HEK293 (cell line): Measurements from ENCODE around the gene CD200.

Source experiments
- CTCF ChIA-PET: fragments of 350-600 bp; formaldehyde crosslinking; extraction: SDS; loops from one replicate; lab custom pipeline; 2021; ENCODE audit warnings: antibody characterized with exemption; lab: Yijun Ruan, JAX
- POLR2A ChIA-PET: fragments of 300-600 bp; formaldehyde crosslinking; extraction: SDS; loops from one replicate; lab custom pipeline; 2020; ENCODE audit warnings: antibody characterized with exemption, inconsistent platforms; lab: Yijun Ruan, JAX
- H3K27ac ChIP-seq: fragments of 200-500 bp; sonication (Bioruptor generic); 2 replicates; pipeline ENCODE4 v1.5.1; 2014; ENCODE audit warnings: low read depth, low read length, control low read depth, inconsistent platforms; ENCODE audit errors: extremely low read depth
- H3K36me3 ChIP-seq, 2 experiments: fragments of 200-500 bp in 1 of 2; sonication (Bioruptor generic) in 1 of 2; 1 replicate in 1 of 2; 2 replicates in 1 of 2; pipeline ENCODE4 v1.5.1; 2014 to 2017; ENCODE audit warnings: inconsistent platforms in 2 of 2, low read length in 2 of 2; ENCODE audit not compliant: control insufficient read depth in 2 of 2, insufficient read depth in 1 of 2
- H3K4me1 ChIP-seq: fragments of 200-500 bp; sonication (Bioruptor generic); 2 replicates; pipeline ENCODE4 v1.5.1; 2014; ENCODE audit warnings: mild to moderate bottlenecking, low read length, inconsistent platforms; ENCODE audit not compliant: control insufficient read depth, insufficient read depth
- H3K4me3 ChIP-seq: 2 replicates; pipeline ENCODE4 v1.5.1; 2011; ENCODE audit warnings: low read depth, mild to moderate bottlenecking, control low read depth, low read length, moderate library complexity
- H3K9me3 ChIP-seq: fragments of 200-500 bp; sonication (Bioruptor generic); 2 replicates; pipeline ENCODE4 v1.5.1; 2014; ENCODE audit warnings: low read depth, low read length, inconsistent platforms; ENCODE audit not compliant: control insufficient read depth, insufficient read depth
- HOXC10 ChIP-seq: sonication (generic); formaldehyde crosslinking; IDR thresholded peaks from 2 replicates; pipeline ENCODE4 v1.8.1; 2023; ENCODE audit warnings: mild to moderate bottlenecking, missing genetic modification reagents
- KLF1 ChIP-seq: fragments of 450-650 bp; formaldehyde crosslinking; IDR thresholded peaks from 2 replicates; pipeline ENCODE4 v1.5.1; 2016; ENCODE audit warnings: missing biosample characterization, missing genetic modification characterization
- KLF17 ChIP-seq: fragments of 450-650 bp; formaldehyde crosslinking; IDR thresholded peaks from 2 replicates; pipeline ENCODE4 v1.5.1; 2016; ENCODE audit warnings: missing biosample characterization, missing genetic modification characterization
- MZF1 ChIP-seq: fragments of 450-650 bp; formaldehyde crosslinking; IDR thresholded peaks from 2 replicates; pipeline ENCODE4 v1.5.1; 2017; ENCODE audit warnings: missing biosample characterization, missing genetic modification characterization, borderline replicate concordance
- PRDM1 ChIP-seq: fragments of 450-650 bp; formaldehyde crosslinking; IDR thresholded peaks from 2 replicates; pipeline ENCODE4; 2016; ENCODE audit warnings: missing biosample characterization, missing genetic modification characterization
- RBAK ChIP-seq: fragments of 450-650 bp; formaldehyde crosslinking; IDR thresholded peaks from 2 replicates; pipeline ENCODE4 v1.5.1; 2016; ENCODE audit warnings: missing biosample characterization, missing genetic modification characterization
- REPIN1 ChIP-seq: fragments of 450-650 bp; formaldehyde crosslinking; IDR thresholded peaks from 2 replicates; pipeline ENCODE4 v1.5.1; 2017; ENCODE audit warnings: missing biosample characterization, missing genetic modification characterization, low read depth
- TRIM28 ChIP-seq: IDR thresholded peaks from 2 replicates; pipeline ENCODE4 v1.6.1; 2011; ENCODE audit warnings: low read length, control low read depth, borderline replicate concordance
- ZBTB1 ChIP-seq: fragments of 450-650 bp; formaldehyde crosslinking; IDR thresholded peaks from 2 replicates; pipeline ENCODE4 v1.5.1; 2016; ENCODE audit warnings: missing biosample characterization, missing genetic modification characterization
- ZNF10 ChIP-seq: fragments of 450-650 bp; formaldehyde crosslinking; IDR thresholded peaks from 2 replicates; pipeline ENCODE4 v1.5.1; 2017; ENCODE audit warnings: missing biosample characterization, missing genetic modification characterization
- ZNF114 ChIP-seq: fragments of 450-650 bp; formaldehyde crosslinking; IDR thresholded peaks from 2 replicates; pipeline ENCODE4 v1.5.0; 2017; ENCODE audit warnings: missing biosample characterization, missing genetic modification characterization
- ZNF132 ChIP-seq: fragments of 450-650 bp; formaldehyde crosslinking; IDR thresholded peaks from 2 replicates; pipeline ENCODE4 v1.5.1; 2017; ENCODE audit warnings: missing biosample characterization, missing genetic modification characterization, borderline replicate concordance
- ZNF157 ChIP-seq: fragments of 450-650 bp; formaldehyde crosslinking; IDR thresholded peaks from 2 replicates; pipeline ENCODE4 v1.5.1; 2016; ENCODE audit warnings: missing biosample characterization, missing genetic modification characterization
- ZNF18 ChIP-seq: fragments of 450-650 bp; formaldehyde crosslinking; IDR thresholded peaks from 2 replicates; pipeline ENCODE4 v1.5.1; 2016; ENCODE audit warnings: missing biosample characterization, missing genetic modification characterization
- ZNF274 ChIP-seq, 2 experiments: fragments of 200-500 bp in 1 of 2; fragments of 450-650 bp in 1 of 2; sonication (Bioruptor generic) in 1 of 2; formaldehyde crosslinking in 1 of 2; IDR thresholded peaks; 2 replicates each; pipeline versions ENCODE4 v1.5.1 to v1.6.1; 2014 to 2016; ENCODE audit warnings: borderline replicate concordance in 1 of 2, inconsistent platforms in 1 of 2, low read length in 1 of 2, missing biosample characterization in 1 of 2, missing genetic modification characterization in 1 of 2
- ZNF391 ChIP-seq: fragments of 450-650 bp; formaldehyde crosslinking; IDR thresholded peaks from 2 replicates; pipeline ENCODE4 v1.5.1; 2016; ENCODE audit warnings: low read depth, missing biosample characterization, missing genetic modification characterization, borderline replicate concordance
- ZNF394 ChIP-seq: fragments of 450-650 bp; formaldehyde crosslinking; IDR thresholded peaks from 2 replicates; pipeline ENCODE4 v1.5.1; 2016; ENCODE audit warnings: missing biosample characterization, missing genetic modification characterization, mild to moderate bottlenecking, moderate library complexity, borderline replicate concordance
- ZNF398 ChIP-seq: fragments of 450-650 bp; formaldehyde crosslinking; IDR thresholded peaks from 2 replicates; pipeline ENCODE4 v1.5.1; 2017; ENCODE audit warnings: missing biosample characterization, missing genetic modification characterization
- ZNF513 ChIP-seq: fragments of 450-650 bp; IDR thresholded peaks from 2 replicates; pipeline ENCODE4 v1.5.1; 2018; ENCODE audit warnings: missing biosample characterization, missing genetic modification characterization
- ZNF514 ChIP-seq: fragments of 450-650 bp; formaldehyde crosslinking; IDR thresholded peaks from 2 replicates; pipeline ENCODE4 v1.5.1; 2016; ENCODE audit warnings: missing biosample characterization, missing genetic modification characterization
- ZNF548 ChIP-seq: fragments of 450-650 bp; formaldehyde crosslinking; IDR thresholded peaks from 2 replicates; pipeline ENCODE4 v1.5.1; 2016; ENCODE audit warnings: missing biosample characterization, missing genetic modification characterization
- ZNF549 ChIP-seq: fragments of 450-650 bp; IDR thresholded peaks from 2 replicates; pipeline ENCODE4 v1.5.1; 2018; ENCODE audit warnings: missing biosample characterization, missing genetic modification characterization, mild to moderate bottlenecking, inconsistent platforms, moderate library complexity
- ZNF561 ChIP-seq: fragments of 450-650 bp; IDR thresholded peaks from 2 replicates; pipeline ENCODE4 v1.5.1; 2018; ENCODE audit warnings: missing biosample characterization, missing genetic modification characterization, borderline replicate concordance
- ZNF600 ChIP-seq: fragments of 450-650 bp; formaldehyde crosslinking; IDR thresholded peaks from 2 replicates; pipeline ENCODE4 v1.5.1; 2016; ENCODE audit warnings: missing biosample characterization, missing genetic modification characterization
- ZNF776 ChIP-seq: fragments of 450-650 bp; formaldehyde crosslinking; IDR thresholded peaks from 2 replicates; pipeline ENCODE4 v1.5.0; 2017; ENCODE audit warnings: missing biosample characterization, missing genetic modification characterization, borderline replicate concordance
- ZNF830 ChIP-seq: fragments of 450-650 bp; IDR thresholded peaks from 2 replicates; pipeline ENCODE4 v1.5.0; 2018; ENCODE audit warnings: missing biosample characterization, missing genetic modification characterization, low read depth, mild to moderate bottlenecking, moderate library complexity
- ZNF837 ChIP-seq: fragments of 450-650 bp; formaldehyde crosslinking; IDR thresholded peaks from 2 replicates; pipeline ENCODE4 v1.5.1; 2016; ENCODE audit warnings: missing biosample characterization, missing genetic modification characterization
- ZXDB ChIP-seq: fragments of 450-650 bp; formaldehyde crosslinking; IDR thresholded peaks from 2 replicates; pipeline ENCODE4 v1.5.1; 2016; ENCODE audit warnings: missing biosample characterization, missing genetic modification characterization

The CD200 gene

GRCh38 chr3:112362221-112362620, 29.3 kb downstream of the CD200 start:
- CTCF ChIA-PET: interaction anchor here (0.6 kb wide), 2 partner anchors 10 to 296 kb away, joined by 3 to 4 read pairs; no protein-coding TSS in a partner anchor
- H3K36me3 ChIP-seq: no peaks in the 10 kb centered on the region
- POLR2A ChIA-PET: no interaction called here
- TF ChIP-seq ZNF513 (tag by site-specific recombination) (no peak), ZNF274 (IDR thresholded peaks at IDR 0.05; ENCODE audit: low read length) (no peak), ZNF274 (tag by site-specific recombination; IDR thresholded peaks at IDR 0.05; ENCODE audit: borderline replicate concordance) (no peak), ZNF549 (no peak)
- H3K27ac ChIP-seq: no peak overlapping the region
- no peaks in the 10 kb centered on the region for H3K4me1 ChIP-seq
- no peaks in the 10 kb centered on the region for H3K9me3 ChIP-seq
- H3K4me3 ChIP-seq: no peak overlapping the region

GRCh38 chr3:112364291-112364690, 31.3 kb downstream of the CD200 start:
- Histone ChIP-seq H3K36me3 (no peaks in the 10 kb centered on the region), H3K27ac (no peak overlapping the region), H3K4me3 (no peak overlapping the region), H3K4me1 (no peaks in the 10 kb centered on the region), H3K9me3 (no peaks in the 10 kb centered on the region)
- CTCF ChIA-PET: interaction anchor here (0.5 kb wide), 1 partner anchor 23 kb away, joined by 4 read pairs; no protein-coding TSS in a partner anchor
- TF ChIP-seq ZNF830 (tag by site-specific recombination): no peak
- no peak for TF ChIP-seq ZNF549
- TF ChIP-seq ZBTB1 (tag by site-specific recombination): no peak
- TF ChIP-seq ZNF18: no peak
- no peak for TF ChIP-seq REPIN1 (tag by site-specific recombination)
- no peak for TF ChIP-seq ZNF398 (tag by site-specific recombination)
- no peak for TF ChIP-seq KLF17
- no peak for TF ChIP-seq ZNF837 (tag by site-specific recombination)
- TF ChIP-seq HOXC10 (CRISPR knock-in tag): no peak
- TF ChIP-seq ZNF10 (tag by site-specific recombination): no peak
- no peak for TF ChIP-seq ZNF132
- POLR2A ChIA-PET: no interaction called here

GRCh38 chr3:112365035-112365434, 32.1 kb downstream of the CD200 start:
- Histone ChIP-seq H3K4me3 (no peak overlapping the region), H3K4me1 (no peaks in the 10 kb centered on the region), H3K36me3 (no peaks in the 10 kb centered on the region), H3K27ac (no peak overlapping the region), H3K9me3 (no peaks in the 10 kb centered on the region)
- TF ChIP-seq ZNF157 (tag by site-specific recombination): no peak
- no peak for TF ChIP-seq ZNF391 (tag by site-specific recombination)
- no peak for TF ChIP-seq ZNF132
- TF ChIP-seq ZNF776 (tag by site-specific recombination): no peak
- no peak for TF ChIP-seq ZNF114 (tag by site-specific recombination)
- no peak for TF ChIP-seq ZNF548 (tag by site-specific recombination)
- no peak for TF ChIP-seq TRIM28
- TF ChIP-seq RBAK (tag by site-specific recombination): no peak
- no peak for TF ChIP-seq PRDM1 (tag by site-specific recombination)
- no peak for TF ChIP-seq MZF1 (tag by site-specific recombination)
- TF ChIP-seq ZNF514: no peak
- no peak for TF ChIP-seq ZNF561 (tag by site-specific recombination)
- no peak for TF ChIP-seq ZNF600 (tag by site-specific recombination)
- no peak for TF ChIP-seq KLF1
- TF ChIP-seq ZXDB (tag by site-specific recombination): no peak
- TF ChIP-seq ZNF394 (tag by site-specific recombination): no peak
- ChIA-PET POLR2A (no interaction called here), CTCF (no interaction called here)
